ENCODE measurements around the gene TAF8.

Gene TAF8

GRCh38 chr6:42051268-42051653 is 937 bp downstream of the TAF8 start:
- no peak for DNase-seq (ENCODE audit: low read depth, low spot score)

GRCh38 chr6:42053601-42054000 is 3.3 kb downstream of the TAF8 start:
- DNase-seq (ENCODE audit: low read depth, low spot score): no peak

GRCh38 chr6:42059743-42060142 is 9.4 kb downstream of the TAF8 start:
- no peak for DNase-seq (ENCODE audit: low read depth, low spot score)

GRCh38 chr6:42066156-42066675 is 15.9 kb downstream of the TAF8 start:
- no peak for DNase-seq (ENCODE audit: low read depth, low spot score)

- no peak for DNase-seq (ENCODE audit: low read depth, low spot score)
Measured at GRCh38 chr6:42068173-42068572, 17.8 kb downstream of the TAF8 start.

- DNase-seq (ENCODE audit: low read depth, low spot score): no peak
Measured at GRCh38 chr6:42068872-42069522, 18.7 kb downstream of the TAF8 start.

GRCh38 chr6:42071881-42072583 is 21.7 kb downstream of the TAF8 start:
- no peak for DNase-seq (ENCODE audit: low read depth, low spot score)

- no peak for DNase-seq (ENCODE audit: low read depth, low spot score)
Measured at GRCh38 chr6:42073287-42073686, 23.0 kb downstream of the TAF8 start.

GRCh38 chr6:42075159-42075838 is 25.0 kb downstream of the TAF8 start:
- no peak for DNase-seq (ENCODE audit: low read depth, low spot score)

- DNase-seq (ENCODE audit: low read depth, low spot score): no peak
Measured at GRCh38 chr6:42078386-42078785, 28.1 kb downstream of the TAF8 start.

- DNase-seq (ENCODE audit: low read depth, low spot score): no peak
Measured at GRCh38 chr6:42079941-42080464, 29.7 kb downstream of the TAF8 start.

- no peak for DNase-seq (ENCODE audit: low read depth, low spot score)
Measured at GRCh38 chr6:42083530-42083929, 33.2 kb downstream of the TAF8 start.

GRCh38 chr6:42084889-42085288 is 34.6 kb downstream of the TAF8 start:
- no peak for DNase-seq (ENCODE audit: low read depth, low spot score)

- DNase-seq (ENCODE audit: low read depth, low spot score): no peak
Measured at GRCh38 chr6:42086046-42087035, 36.0 kb downstream of the TAF8 start.

- no peak for DNase-seq (ENCODE audit: low read depth, low spot score)
Measured at GRCh38 chr6:42088101-42088591, 37.8 kb downstream of the TAF8 start.

GRCh38 chr6:42090819-42091717 is 40.7 kb downstream of the TAF8 start:
- DNase-seq (ENCODE audit: low read depth, low spot score): no peak

GRCh38 chr6:42091718-42092023 is 41.3 kb downstream of the TAF8 start:
- no peak for DNase-seq (ENCODE audit: low read depth, low spot score)

GRCh38 chr6:42093582-42094329 is 43.4 kb downstream of the TAF8 start:
- DNase-seq (ENCODE audit: low read depth, low spot score): no peak

GRCh38 chr6:42095094-42095493 is 44.8 kb downstream of the TAF8 start:
- DNase-seq (ENCODE audit: low read depth, low spot score): no peak

All from iPS DF 19.7 (cell line).